Stimulated activated naive CD4-positive, alpha-beta T cell (primary cell): ENCODE results near the gene RNASEL.
A peak's percentile ranks its signal among the peaks of the same experiment; 100 is the strongest.

Source experiments
- DNase-seq, 6 experiments: peaks; one replicate each; lab custom pipeline; 2025; lab: John Stamatoyannopoulos, UW

Gene RNASEL

DNA sequence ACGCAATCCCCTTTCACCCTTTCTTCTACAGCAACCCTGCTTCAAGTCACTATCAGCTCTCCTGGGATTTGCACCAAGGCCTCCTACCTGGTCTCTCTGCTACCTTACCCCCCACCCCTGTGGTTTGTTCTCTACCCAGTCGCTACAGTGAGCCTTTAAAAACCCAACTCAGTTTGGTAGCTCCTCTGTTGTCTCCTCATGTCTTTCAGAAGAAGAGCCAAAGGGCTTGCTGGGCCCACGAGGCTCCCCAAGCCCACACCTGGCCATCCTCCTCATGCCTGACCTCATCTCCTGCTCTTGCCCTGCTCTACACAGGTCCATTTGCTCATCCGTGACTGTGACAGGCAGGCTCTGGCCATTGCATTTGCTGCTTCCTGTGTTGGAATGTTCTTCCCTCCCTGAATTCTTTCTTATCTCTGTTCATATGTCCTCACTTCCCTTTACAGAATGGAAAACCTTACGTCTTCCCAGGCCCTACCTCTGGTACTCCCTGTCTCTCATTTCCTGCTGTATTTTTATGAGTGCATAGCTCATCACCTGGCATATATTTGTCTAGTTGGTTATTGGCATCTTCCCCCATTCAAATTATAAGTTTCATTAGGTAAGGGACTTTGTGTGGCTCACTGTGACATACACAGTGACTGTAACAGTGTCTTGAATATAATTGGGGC lies 11.8 kb upstream of the RNASEL start:
- DNase-seq: no peak

DNA sequence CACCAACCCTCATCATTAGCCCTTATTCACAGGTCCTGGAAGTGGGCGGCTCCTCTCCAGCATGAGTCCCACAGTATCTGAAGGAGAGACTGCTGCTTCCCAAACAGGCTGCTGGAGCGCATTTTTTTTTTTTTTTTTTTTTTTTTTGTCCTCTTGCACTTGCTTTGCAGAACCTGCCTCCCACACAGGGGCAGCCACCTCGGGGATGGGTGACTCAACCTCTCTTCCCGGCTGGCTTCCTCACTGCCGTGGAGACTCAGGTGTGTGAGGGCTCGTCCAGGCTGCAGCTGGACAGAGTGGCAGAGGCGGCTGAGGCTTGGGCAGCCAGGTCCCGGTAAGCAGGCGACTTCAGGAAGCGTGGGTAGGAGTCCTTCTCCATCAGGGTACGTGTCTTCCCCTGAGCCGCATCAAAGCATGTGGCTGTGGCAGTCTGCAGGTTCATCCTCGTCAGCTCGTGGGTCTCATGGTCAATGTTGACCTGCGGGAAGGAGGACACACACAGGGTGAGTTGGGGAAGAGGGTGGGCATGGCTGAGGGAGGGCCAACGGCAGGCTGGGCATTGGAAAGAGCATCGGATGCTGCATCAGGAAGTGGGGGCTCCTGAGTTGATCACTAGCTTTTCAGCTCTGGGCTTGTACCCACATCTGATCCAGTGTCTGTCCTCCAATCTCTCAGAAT lies 11.1 kb upstream of the RNASEL start:
- no peak for DNase-seq

DNA sequence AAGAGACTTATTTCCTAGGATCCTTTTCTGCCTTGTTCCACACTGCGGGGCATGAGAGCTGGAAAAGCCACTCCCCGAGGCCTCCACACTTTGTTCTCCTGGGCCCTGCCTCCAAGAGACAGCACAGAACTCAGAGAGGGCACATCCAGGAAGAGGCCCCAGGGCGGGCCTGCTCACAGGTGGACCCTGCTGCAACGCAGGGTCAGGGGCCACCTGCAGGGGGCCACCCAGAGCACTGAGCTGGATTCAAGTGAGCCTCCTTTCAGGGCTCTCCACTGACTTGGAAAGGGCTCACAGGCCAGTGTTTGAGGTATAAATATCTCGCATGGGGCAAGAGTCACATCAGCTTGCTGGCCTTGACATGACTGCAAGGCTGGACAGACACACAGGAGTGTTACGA lies 10.3 kb upstream of the RNASEL start:
- peak in 1 of 6 experiments; percentile 6 for DNase-seq

DNA sequence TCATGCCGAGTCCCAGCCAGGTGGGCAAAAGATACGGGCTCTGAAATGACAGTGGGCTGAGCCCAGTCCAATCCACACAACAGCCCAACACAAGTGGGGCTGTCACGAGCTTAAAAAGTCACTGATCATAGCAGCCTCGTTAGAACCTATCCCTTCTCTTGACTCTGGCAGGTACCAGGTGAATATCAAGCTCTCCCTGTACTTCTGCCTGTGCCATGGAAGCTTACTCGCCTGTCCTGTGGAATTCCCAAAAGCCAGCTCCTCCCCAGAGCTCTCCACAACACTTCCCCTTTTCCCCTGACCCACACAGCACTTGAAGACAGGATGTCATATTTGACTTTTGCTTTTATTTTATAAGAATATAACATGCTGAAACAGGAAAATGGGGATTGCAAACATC lies 9.2 kb upstream of the RNASEL start:
- DNase-seq: no peak

DNA sequence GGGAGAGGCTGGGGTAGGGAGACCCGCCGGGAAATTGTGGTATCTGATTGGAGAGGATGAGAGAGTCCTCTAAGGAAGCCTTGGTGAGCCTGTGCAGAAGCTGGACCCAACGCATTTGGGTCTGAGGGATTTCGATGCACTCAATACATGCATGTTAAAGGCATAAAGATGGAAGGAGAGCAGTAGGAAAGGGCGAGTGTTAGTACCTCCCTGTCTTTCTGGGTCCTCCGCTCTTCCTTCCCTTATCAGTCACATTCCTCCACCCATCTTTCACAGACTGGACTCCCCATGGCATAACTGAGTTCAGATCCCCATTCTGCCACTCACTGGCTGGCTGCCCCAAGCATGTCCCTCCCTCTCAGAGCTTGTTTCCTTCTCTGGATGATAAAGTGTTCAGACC lies 7.9 kb upstream of the RNASEL start:
- no peak for DNase-seq

DNA sequence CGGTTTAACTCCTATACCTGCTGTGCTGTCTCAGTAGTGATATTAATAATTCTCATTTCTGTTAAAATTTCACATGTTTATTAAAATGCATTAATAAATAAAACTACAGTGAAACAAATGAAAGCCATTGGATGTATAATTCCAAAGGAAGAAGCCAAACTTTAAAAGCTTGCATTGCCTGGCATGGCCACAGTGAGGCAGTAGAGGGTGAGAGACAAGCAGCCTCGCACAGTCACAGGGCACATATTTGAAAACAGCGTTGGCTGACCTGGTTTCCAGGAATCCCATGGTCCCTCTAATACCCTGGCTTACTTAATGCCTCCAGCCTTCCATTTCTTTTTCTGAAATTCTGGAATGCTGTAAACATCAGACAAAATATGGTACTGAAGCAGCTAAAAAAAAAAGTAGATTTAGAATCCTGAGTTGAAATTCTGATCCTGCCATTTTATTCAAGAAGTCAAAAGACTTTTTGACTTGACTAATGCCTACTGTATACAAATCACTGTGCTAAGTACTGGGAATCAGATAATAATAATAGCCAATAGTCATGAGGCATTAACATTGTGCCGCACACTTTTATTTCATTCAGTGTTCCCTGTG lies 6.7 kb upstream of the RNASEL start:
- DNase-seq: peak in 5 of 6 experiments; percentile 32 to 59 (median 40)

DNA sequence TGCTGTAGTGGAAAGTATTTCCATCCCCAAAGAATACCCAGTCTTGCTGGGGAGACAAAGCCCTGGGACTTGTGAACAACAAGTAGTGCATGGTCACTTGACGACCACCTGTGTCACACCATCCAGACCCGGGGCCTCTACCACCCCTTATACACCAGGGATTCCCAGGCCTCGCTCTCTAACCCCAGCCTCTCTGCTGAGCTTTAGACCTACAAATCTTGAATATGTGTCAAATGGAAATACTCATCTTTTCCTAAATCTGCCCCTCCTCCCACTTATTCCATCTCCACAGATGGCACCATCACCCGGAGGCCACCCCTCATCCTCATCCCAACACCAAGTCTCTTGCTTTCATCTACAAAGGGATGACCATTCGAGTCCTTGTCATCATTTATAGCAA lies 875 bp upstream of the RNASEL start:
- no peak for DNase-seq

DNA sequence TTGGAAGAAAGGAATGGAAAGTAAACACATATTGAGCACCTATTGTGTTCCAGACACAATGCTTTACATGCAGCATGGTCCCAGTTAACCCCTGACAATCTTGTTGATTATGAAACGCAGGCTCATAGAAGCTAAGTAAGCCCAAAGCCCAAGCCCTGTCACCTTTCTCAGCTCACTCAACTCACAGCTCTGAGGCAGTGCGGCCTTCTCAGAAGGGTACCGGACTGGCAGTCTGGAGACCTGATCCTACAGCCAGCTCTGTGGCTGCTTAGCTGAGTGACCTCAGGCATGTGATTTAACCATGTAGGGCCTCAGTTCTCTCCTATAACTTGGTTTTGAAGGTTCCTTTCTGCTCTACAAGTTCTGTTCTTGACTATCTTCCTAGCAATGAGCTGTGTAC lies 464 bp upstream of the RNASEL start:
- no peak for DNase-seq

DNA sequence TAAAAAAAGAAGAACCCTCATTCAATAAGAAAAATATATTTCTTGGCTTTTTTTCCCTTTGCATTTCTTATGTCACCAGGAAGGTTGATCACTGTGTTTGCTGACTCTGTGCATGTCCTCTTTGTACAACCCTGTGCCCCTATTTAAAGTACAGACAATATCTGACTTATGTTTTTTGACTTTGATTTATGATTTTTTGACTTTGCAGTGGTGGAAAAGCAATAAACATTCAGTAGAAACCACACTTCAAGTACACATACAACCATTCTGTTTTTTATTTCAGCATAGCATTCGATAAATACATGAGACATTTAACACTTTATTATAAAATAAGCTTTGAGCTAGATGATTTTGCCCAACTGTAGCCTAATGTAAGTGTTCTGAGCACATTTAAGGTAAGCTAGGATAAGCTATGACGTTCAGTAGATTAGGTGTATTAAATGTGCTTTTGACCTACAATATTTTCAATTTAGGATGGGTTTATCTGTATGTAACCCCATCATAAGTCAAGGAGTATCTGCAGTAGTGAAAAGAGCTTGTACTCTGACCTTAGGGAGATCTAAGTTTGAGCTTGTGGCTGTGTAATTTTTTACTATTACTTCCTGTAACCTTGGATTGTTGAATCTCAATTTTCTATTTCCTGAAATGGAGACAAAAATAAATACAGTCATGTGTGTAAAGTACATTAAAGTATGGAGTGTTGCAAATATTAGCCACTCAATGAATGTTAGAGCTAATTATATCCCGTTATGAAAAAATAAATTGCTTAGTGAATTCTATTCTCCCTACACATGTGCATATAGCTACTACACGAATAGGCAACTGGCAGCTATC lies 1.2 kb downstream of the RNASEL start:
- DNase-seq: no peak

DNA sequence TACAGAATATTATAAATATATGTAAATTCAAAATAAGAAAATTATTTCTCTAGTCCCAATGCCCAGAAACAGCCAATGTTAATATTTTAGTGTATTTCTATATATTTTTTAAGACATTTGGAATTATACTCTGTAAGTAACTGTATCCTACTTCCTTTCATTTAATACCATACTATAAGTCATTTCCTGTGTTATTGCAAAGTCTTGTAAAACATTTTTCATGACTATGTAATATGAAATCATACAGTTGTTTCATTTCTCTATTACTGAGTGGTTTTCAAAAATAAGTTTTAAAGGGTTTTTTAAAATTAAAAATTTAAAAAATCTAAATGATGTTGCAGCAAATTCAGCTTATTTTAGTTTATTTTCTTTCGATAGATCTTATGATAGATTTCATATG lies 2.0 kb downstream of the RNASEL start:
- no peak for DNase-seq

DNA sequence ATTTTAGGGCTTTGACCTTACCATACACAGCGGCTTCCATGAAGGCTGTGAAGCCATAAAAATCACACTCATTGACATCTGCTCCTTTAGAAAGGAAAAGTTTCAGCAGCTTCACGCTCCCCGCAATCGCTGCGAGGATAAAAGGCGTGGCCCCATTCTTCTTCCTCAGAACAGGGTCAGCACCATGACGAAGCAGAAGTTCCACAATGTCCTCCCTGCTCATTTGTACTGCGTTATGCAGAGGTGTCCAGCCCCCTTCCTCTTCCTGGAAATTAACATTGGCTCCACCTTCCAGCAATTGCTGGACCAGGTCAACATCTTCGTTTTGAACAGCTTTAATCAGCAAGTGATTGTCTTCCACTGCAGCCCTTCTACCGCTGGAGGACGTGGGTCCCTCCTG lies 2.7 kb downstream of the RNASEL start:
- DNase-seq: no peak

DNA sequence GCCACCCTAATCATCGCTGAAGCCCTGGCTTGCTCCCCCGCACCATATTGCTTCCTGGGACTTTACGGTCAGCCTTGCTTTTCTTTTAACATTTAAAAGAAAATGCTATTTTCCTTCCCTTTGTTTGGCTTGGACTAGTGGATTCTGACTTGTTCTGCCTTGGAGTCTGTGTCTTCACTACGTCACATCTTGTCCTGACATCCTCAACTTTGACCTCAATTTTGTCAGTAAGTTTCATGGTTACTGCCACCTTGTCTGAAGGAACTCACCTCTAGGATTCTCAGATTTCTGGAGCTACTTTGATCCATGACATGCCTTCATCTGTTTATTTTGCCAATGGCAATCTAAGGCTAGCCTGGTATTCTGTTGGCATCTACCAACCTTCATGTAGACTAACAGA lies 4.3 kb downstream of the RNASEL start:
- no peak for DNase-seq

DNA sequence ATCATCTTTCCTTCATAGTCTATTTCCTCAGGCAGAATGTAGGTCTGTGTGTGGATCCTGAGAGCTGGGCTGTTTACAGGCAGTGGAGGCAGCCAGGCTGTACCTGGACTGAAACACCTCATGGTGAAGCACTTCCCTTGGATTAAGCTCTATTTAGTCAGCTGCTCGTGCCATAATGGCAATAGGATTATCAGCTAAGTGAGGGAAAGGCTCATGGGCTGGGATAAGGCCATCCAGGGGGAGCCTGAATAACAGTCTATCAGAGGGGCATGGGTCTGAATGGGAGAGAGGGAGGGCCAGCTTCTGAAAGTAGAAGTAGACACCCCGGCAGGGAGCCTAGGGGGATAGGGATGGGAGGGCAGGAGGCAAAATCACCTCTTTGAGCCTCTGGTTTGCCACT lies 8.3 kb downstream of the RNASEL start:
- no peak for DNase-seq

DNA sequence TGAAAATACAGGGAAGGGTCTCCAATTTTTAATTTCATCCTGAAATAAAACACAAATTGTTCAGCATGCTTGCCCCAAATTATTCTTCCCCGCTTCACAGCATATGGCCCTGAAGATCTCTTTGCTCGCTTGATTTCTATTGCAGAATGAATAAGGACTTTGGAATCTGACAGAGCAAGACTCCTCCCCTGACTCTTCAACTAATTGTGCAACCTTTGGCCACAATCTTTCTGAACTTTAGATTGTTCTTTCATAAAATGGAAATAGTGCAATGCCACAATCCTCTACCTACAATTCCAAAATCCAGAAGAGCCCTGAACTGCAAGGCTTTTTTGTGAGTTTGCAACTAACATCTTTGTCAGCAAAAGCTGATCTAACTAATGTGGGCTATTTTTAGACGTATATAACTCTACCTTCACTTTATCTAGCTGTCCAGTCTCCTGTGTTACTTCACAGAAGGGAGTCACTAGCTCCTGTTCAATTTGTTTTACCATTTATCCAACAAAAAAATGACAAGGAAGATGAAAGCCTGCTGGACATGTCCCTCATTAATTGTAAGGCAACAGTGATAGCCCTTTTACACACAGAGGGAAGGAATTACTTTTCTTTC lies 13.4 kb downstream of the RNASEL start:
- DNase-seq: no peak

DNA sequence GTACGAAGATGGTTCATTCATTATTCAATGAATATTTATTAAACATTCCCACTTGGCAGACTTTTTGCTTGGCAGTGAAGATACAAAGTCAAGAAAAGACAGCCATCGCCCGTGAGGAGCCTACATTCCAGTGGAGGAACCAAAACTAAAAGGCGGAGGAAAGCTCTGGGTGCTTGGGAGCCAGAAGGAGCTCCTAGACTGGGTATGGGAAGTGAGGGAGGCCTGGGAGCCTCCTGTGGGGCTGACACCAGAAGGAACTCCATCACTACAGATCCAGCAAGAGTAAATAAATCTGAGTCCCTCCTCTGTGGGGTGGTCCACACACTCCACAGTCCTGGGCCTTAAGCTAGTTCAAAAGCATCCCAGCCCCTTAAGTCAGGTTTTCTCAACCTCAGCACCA lies 14.9 kb downstream of the RNASEL start:
- DNase-seq: no peak

DNA sequence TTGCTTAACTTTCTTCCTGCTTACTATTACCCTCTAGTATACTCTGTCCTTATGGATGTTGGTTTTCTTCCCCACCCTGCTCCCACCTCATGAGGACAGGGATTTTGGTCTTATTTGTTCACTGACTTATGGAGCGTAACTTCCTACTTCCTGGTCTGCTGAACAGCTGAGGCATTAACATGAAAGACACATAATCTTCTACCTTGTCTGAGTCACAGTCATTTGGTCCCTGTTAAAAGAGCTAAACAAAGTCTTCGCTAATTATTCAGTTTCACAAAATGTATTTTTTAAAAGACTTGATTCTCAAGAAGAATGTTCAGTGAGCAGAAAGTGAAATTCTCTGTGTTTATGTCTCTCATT lies 18.5 kb downstream of the RNASEL start:
- DNase-seq: no peak

DNA sequence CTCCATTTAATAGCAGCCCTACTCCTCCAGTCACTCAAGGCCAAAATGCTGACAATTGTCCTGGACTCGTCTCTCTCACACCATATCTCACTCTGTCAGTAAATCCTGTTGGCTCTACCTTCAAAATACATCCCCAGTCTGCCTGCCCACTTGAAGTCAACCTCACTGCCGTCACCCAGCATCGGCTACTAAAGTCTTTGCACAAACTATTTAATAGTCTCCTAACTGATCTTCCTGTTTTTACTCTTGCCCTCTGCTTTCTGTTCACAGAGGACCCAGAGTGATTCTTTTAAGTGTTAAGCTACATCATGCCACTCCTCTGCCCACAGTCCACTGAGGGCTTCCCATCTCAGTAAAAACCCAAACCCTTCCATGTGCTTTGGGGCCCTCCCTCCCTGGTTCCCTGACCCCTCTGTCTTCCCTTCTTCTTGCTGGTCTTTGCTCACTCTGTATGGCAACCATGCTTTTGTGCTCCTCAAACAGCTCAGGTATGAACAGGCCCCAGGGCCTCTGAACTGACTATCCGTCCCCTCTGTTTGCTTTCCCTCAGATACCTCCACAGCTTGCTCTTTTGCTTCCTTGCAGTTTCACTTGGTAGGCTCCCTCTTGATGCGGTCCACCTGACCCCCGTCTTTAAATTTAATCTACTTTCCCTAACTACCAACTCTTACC lies 19.0 kb downstream of the RNASEL start:
- DNase-seq: no peak

DNA sequence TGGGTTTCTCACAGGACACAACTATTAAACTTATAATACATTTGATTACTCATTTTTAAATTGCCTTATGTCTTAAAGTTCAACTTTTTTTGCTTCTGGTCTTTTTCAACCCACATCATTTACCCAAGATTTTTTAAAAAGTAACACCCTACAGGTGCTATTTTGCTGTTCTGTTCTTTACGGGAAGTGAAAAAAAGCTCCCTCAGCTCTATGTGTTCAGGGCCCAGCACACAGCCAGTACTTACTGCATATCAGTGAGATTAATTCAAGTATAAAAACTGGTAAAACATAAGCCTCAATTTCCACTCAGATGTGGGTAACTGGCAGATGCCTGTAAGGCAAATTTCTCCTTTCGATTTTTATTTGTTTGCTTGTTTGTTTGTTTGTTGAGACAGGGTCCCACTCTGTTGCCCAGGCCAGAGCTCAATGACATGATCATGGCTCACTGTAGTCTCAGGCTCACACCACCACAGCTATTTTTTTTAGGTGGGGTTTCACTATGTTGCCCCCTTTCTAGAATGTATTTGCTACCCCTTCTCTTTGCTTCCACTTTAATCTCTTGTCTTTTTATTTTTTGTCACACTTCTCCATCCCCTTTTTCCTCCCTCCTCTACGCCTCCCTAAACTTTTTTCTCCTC lies 20.3 kb downstream of the RNASEL start:
- no peak for DNase-seq

DNA sequence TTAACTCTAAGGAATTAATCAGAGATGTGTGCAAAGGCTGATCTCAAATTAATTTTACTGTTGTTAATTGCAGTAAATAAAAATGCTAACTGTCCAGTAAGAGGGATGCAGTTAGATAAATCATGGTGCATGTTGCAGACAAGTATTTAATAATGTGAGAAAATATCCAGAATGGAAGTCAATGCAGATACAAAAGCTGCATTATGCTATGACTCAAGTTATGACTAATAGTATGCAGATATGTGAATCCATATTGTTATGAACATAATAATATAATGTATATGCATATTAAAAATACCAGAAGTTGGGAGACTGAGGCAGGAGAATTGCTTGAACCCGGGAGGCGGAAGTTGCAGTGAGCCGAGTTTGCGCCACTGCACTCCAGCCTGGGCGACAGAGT lies 21.4 kb downstream of the RNASEL start:
- DNase-seq: no peak

DNA sequence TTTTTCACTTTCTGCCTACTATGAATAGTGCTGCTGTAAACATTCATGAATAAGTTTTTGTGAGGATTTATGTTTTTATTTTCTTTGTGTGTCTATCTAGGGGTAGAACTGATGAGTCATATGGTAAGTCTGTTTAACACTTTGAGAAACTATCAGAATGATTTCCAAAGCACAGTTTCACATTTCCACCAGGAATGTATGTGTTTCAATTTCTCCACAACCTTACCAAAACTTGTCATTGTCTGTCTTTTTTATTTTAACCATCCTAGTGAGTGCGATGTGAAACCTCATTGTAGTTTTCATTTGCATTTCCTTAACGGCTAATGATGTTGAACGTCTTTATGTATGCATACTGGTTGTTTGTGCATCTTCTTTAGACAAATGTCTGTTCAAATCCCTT lies 23.5 kb downstream of the RNASEL start:
- DNase-seq: no peak

DNA sequence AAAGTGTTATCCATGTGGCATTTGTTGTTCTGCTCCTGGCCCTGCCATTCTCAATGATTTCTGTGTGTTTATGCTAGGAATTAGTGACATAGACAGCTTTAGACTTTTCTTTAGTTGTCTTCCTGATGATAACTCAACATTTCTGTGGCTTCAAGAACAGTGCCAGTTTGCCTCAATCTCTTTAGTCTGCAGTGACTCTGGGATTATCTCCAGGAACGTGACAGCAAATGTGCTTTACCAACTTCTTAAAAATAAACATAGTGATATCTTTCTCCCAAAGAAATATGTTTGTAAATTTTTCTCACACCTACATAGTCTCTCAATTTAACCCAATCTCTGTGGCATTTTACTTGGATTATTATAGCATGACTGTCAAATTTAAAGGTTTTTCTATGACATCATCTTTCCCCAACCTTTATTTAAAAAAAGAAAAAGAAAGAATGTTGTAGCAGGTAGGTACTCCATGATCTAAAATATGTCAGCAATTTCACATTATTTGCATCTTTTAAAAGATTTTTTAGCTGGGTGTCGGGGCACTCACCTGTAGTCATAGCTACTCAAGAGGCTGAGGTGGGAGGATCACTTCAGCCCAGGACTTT lies 24.6 kb downstream of the RNASEL start:
- DNase-seq: no peak
